Upper lobe of left lung (tissue), 4 donors: ENCODE measurements around the gene RBM44.

Experiments
- POLR2A ChIP-seq, 4 donors: fragments of 450-650 bp; IDR thresholded peaks; one replicate each; pipeline ENCODE4 v1.5.1; 2016 to 2017; ENCODE audit warnings: antibody characterized with exemption in 4 of 4, mild to moderate bottlenecking in 2 of 4
- POLR2AphosphoS5 ChIP-seq, 2 donors: sonication (generic); formaldehyde crosslinking; IDR thresholded peaks; one replicate each; pipeline ENCODE4 v1.5.1; 2017; ENCODE audit warnings: antibody characterized with exemption in 2 of 2
- TF ChIP-seq, protein P1 (sequence below), 6 experiments: fragments of 450-650 bp in 4 of 6; fragments of 200-600 bp in 2 of 6; sonication (generic) in 2 of 6; IDR thresholded peaks; one replicate each; pipeline ENCODE4 v1.5.1; 2016 to 2019; ENCODE audit warnings: antibody characterized with exemption in 6 of 6

DNA sequence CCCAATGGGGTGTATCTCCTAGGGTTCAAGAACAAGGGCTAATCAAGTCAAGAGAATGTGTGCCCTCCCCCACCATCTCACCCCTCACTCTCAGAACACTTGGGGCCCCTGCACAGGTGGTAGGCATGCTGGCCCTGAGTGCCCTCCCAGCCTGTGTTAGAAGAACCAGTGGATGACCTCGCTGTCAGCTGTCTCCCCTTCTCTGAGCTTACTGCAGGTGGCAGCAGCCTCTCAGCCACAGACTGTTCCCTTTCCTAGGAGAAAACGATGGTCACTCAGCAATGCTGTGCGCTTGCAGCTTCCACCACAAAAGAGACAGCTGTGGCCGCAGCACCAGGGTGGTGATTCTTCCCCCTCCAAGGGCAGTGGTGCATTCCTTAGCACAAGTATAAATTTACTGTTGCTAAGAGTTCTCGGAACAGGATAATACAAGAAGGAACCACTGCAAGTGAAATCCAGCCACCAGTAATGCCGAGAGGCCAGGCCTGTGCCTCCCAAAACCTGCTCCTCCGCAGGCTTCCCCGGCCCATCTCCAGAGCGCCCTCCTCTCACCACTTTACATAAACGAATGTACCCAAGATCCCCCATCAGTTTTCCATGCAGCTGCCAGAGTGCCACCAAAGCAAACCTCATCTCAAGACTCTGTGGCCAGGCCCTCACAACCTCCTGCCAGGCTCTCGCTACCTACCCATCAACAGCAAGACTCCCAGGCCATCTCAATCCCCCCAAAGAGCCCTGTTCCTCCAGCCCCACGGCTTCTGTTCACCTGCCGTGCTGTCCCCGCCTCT is 59.9 kb downstream of the RBM44 start:
- TF ChIP-seq, protein P1, sequence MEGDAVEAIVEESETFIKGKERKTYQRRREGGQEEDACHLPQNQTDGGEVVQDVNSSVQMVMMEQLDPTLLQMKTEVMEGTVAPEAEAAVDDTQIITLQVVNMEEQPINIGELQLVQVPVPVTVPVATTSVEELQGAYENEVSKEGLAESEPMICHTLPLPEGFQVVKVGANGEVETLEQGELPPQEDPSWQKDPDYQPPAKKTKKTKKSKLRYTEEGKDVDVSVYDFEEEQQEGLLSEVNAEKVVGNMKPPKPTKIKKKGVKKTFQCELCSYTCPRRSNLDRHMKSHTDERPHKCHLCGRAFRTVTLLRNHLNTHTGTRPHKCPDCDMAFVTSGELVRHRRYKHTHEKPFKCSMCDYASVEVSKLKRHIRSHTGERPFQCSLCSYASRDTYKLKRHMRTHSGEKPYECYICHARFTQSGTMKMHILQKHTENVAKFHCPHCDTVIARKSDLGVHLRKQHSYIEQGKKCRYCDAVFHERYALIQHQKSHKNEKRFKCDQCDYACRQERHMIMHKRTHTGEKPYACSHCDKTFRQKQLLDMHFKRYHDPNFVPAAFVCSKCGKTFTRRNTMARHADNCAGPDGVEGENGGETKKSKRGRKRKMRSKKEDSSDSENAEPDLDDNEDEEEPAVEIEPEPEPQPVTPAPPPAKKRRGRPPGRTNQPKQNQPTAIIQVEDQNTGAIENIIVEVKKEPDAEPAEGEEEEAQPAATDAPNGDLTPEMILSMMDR (IDR thresholded peaks at IDR 0.05) = peak; percentile 38 to 70 (median 56)
- TF ChIP-seq POLR2A (IDR thresholded peaks at IDR 0.05) (no peak), POLR2AphosphoS5 (IDR thresholded peaks at IDR 0.05) (no peak)
